MM.1S (cell line): ENCODE measurements around the gene TLE3.

Source experiments
- DNase-seq: peaks from one replicate; pipeline ENCODE4 v3.0.0-alpha.2; 2015
- H2AFZ ChIP-seq: fragments of 300-600 bp; sonication (generic); 2 replicates; pipeline ENCODE4 v1.6.0; 2016; ENCODE audit warnings: antibody characterized with exemption, low read length
- H3F3A ChIP-seq: fragments of 300-600 bp; sonication (generic); 2 replicates; pipeline ENCODE4 v1.6.1; 2016; ENCODE audit warnings: mild to moderate bottlenecking, antibody characterized with exemption, low read length, moderate library complexity, mixed read lengths; ENCODE audit not compliant: insufficient read depth
- H3K27ac ChIP-seq: fragments of 300-600 bp; sonication (generic); 2 replicates; pipeline ENCODE4 v1.5.1; 2016; ENCODE audit warnings: mild to moderate bottlenecking, low read length
- H3K27me3 ChIP-seq: fragments of 300-600 bp; sonication (generic); replicated peaks from 2 replicates; pipeline ENCODE4 v1.6.0; 2016; ENCODE audit warnings: low read length; ENCODE audit not compliant: insufficient read depth
- H3K36me3 ChIP-seq: fragments of 300-600 bp; sonication (generic); replicated peaks from 2 replicates; pipeline ENCODE4 v1.6.1; 2016; ENCODE audit warnings: mild to moderate bottlenecking, low read length, mixed read lengths; ENCODE audit not compliant: insufficient read depth
- H3K4me1 ChIP-seq: fragments of 300-600 bp; sonication (generic); 2 replicates; pipeline ENCODE4 v1.6.1; 2016; ENCODE audit warnings: low read length, mixed read lengths
- H3K4me2 ChIP-seq: fragments of 300-600 bp; sonication (generic); 2 replicates; pipeline ENCODE4 v1.6.0; 2016; ENCODE audit warnings: low read depth, low read length
- H3K4me3 ChIP-seq: fragments of 300-600 bp; sonication (generic); 2 replicates; pipeline ENCODE4 v1.5.1; 2016; ENCODE audit warnings: low read length, mixed read lengths
- H3K79me2 ChIP-seq: fragments of 300-600 bp; sonication (generic); 2 replicates; pipeline ENCODE4 v1.6.1; 2016; ENCODE audit warnings: mixed run types, low read length, mixed read lengths
- H3K9ac ChIP-seq: fragments of 300-600 bp; sonication (generic); 2 replicates; pipeline ENCODE4 v1.6.1; 2016; ENCODE audit warnings: low read length, mixed read lengths
- H3K9me2 ChIP-seq: fragments of 300-600 bp; sonication (generic); replicated peaks from 2 replicates; pipeline ENCODE4 v1.6.1; 2016; ENCODE audit warnings: mild to moderate bottlenecking, low read length, mixed read lengths; ENCODE audit not compliant: insufficient read depth
- H3K9me3 ChIP-seq: fragments of 300-600 bp; sonication (generic); replicated peaks from 2 replicates; pipeline ENCODE4 v1.6.1; 2016; ENCODE audit warnings: mild to moderate bottlenecking, low read length, mixed read lengths; ENCODE audit not compliant: insufficient read depth
- H4K20me1 ChIP-seq: fragments of 300-600 bp; sonication (generic); 2 replicates; pipeline ENCODE4 v1.6.1; 2016; ENCODE audit warnings: mild to moderate bottlenecking, low read length, moderate library complexity, mixed read lengths; ENCODE audit not compliant: insufficient read depth
- EZH2 ChIP-seq: fragments of 300-600 bp; sonication (generic); optimal IDR thresholded peaks from 2 replicates; pipeline ENCODE3; 2017; ENCODE audit warnings: low read depth, mild to moderate bottlenecking, antibody characterized with exemption, low read length, mixed read lengths
- EZH2phosphoT487 ChIP-seq: fragments of 300-600 bp; sonication (generic); IDR thresholded peaks from 2 replicates; pipeline ENCODE4 v1.6.1; 2018; ENCODE audit warnings: antibody characterized with exemption, low read length
- TF ChIP-seq, protein P1 (sequence below): fragments of 300-600 bp; sonication (generic); IDR thresholded peaks from 2 replicates; pipeline ENCODE4 v1.5.1; 2016; ENCODE audit warnings: antibody characterized with exemption, low read length, mixed read lengths

Gene TLE3

DNA sequence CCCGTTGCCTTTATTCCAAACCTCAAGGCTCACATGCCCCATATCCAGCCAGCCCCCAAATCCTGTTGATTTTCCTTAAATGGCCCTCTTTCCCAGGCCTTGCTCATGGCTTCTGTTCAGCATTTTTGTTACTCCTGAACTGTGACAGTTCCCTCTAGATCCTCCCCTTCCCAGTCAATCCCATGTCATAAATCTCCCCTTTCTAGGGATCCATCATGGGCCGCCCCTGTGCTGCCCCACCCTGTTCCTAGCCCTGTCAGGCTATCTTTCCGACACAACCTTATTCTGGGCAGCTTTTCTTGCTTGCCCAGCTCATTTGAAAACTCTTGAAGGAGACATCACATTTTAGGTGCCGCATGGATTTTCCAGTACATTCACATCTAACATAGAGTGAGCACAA lies 84.8 kb downstream of the TLE3 start:
- Histone ChIP-seq H4K20me1 (no peaks in the 10 kb centered on the region), H3K27me3 (no peaks in the 10 kb centered on the region), H3K4me3 (no peak overlapping the region), H3K9me2 (no peaks in the 10 kb centered on the region), H3K9me3 (no peaks in the 10 kb centered on the region), H3K79me2 (no peaks in the 10 kb centered on the region), H3K27ac (no peak overlapping the region), H3K9ac (no peak overlapping the region), H3K36me3 (no peaks in the 10 kb centered on the region), H3K4me2 (no peak overlapping the region), H2AFZ (no peak overlapping the region), H3K4me1 (peaks cover 41% of the 10 kb centered on the region), H3F3A (peaks cover 27% of the 10 kb centered on the region)
- TF ChIP-seq EZH2phosphoT487 (no peak), EZH2 (no peak)
- TF ChIP-seq, protein P1, sequence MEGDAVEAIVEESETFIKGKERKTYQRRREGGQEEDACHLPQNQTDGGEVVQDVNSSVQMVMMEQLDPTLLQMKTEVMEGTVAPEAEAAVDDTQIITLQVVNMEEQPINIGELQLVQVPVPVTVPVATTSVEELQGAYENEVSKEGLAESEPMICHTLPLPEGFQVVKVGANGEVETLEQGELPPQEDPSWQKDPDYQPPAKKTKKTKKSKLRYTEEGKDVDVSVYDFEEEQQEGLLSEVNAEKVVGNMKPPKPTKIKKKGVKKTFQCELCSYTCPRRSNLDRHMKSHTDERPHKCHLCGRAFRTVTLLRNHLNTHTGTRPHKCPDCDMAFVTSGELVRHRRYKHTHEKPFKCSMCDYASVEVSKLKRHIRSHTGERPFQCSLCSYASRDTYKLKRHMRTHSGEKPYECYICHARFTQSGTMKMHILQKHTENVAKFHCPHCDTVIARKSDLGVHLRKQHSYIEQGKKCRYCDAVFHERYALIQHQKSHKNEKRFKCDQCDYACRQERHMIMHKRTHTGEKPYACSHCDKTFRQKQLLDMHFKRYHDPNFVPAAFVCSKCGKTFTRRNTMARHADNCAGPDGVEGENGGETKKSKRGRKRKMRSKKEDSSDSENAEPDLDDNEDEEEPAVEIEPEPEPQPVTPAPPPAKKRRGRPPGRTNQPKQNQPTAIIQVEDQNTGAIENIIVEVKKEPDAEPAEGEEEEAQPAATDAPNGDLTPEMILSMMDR, result no peak
- DNase-seq, result no peak

DNA sequence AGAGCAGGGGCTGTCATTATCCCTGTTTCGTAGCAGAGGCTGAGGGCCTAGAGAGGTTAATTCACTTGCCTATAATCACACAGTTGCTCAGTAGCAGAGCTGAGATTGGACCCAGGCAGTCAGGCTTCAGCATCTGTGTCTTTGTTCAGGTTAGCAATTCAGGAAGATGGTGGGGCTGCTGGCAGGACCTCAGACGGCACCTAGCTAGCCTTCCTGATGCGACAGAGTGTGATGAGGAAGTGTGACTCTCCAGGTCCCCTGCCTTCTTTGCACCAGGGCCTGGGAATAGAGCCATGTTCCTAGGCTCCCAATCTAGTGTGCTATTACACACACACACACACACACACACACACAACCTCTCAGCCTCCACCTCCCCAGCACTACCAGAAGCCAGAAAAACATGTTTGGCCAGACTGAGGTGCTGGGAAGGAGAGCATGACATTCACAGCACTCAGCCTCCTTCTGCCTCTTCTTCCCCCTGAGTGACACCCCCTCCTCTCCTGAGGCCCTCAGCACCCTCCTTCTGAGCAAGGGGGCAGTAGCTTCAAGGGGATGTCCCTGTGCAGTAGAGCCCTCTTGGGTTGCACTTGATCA lies 88.9 kb downstream of the TLE3 start:
- Histone ChIP-seq H4K20me1 (no peaks in the 10 kb centered on the region), H3K4me3 (no peak overlapping the region), H3K79me2 (no peaks in the 10 kb centered on the region), H3F3A (no peaks in the 10 kb centered on the region), H3K9me2 (no peaks in the 10 kb centered on the region), H3K4me2 (no peak overlapping the region), H3K36me3 (no peaks in the 10 kb centered on the region), H2AFZ (no peak overlapping the region), H3K9me3 (no peaks in the 10 kb centered on the region), H3K9ac (no peak overlapping the region), H3K27me3 (no peaks in the 10 kb centered on the region), H3K27ac (no peak overlapping the region), H3K4me1 (0 out of 2 replicates have a peak, but pooled peaks cover 2% of the 10 kb centered on the region)
- no peak for DNase-seq
- TF ChIP-seq, protein P1, result no peak
- TF ChIP-seq EZH2, result no peak
- no peak for TF ChIP-seq EZH2phosphoT487

DNA sequence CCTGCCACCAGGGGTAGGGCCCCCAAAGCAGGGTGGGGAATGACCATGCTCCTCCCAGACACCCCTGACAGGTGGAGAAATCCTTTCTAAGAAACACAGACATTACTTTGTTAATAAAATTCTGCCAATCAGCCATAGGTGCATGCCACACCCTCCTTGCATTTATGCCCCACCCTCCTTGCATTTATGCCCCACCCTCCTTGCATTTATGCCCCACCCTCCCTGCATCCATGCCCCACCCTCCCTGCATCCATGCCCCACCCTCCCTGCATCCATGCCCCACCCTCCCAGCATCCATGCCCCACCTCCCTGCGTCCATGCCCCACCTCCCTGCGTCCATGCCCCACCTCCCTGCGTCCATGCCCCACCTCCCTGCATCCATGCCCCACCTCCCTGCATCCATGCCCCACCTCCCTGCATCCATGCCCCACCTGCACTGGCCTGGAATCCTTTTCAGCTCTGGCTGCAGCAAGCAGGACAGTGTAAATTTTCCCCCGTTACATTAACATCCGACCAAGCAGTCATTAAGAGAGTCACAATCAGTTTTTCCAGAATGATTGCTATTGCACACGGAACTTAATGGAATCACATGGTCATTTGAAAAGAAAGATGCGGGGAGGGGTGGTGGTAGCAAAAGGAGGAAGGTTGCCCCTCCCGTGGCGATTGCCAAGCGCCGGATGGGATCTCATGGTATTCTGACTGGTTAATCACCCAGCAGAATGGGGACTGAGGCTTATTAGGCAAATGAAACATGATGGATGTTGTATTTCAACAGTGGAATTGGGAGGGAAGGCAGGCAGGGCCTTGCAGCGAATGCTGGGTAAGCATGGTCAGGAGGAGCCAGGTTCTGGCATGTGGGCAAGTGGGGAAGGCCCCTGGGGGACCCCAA lies 91.2 kb downstream of the TLE3 start:
- Histone ChIP-seq H3K9ac (no peak overlapping the region), H3K27ac (no peak overlapping the region), H3K4me2 (no peak overlapping the region), H3K9me3 (no peaks in the 10 kb centered on the region), H4K20me1 (no peaks in the 10 kb centered on the region), H3K4me1 (no peaks in the 10 kb centered on the region), H3K36me3 (no peaks in the 10 kb centered on the region), H3K27me3 (no peaks in the 10 kb centered on the region), H3K9me2 (no peaks in the 10 kb centered on the region), H3K4me3 (no peak overlapping the region), H3K79me2 (no peaks in the 10 kb centered on the region), H3F3A (no peaks in the 10 kb centered on the region), H2AFZ (no peak overlapping the region)
- DNase-seq, result no peak
- no peak for TF ChIP-seq EZH2
- TF ChIP-seq, protein P1, result no peak
- no peak for TF ChIP-seq EZH2phosphoT487
